HepG2 (cell line): ENCODE results near the gene ID4. TPM values are rescaled to one million over a fixed set of nuclear protein-coding genes. Genes with fewer than 3 reads are reported as not detected.

ENCODE experiments used
- ATAC-seq: fragments of 200-7000 bp; cut with Tn5 transposase; 3 replicates; pipeline ENCODE4 v1.9.1; 2020; ENCODE audit warnings: mild to moderate bottlenecking, moderate library complexity
- BruUV-seq: library from RNA; stranded (reverse); fragments of 400-500 nt; replicated peaks from 2 replicates; lab custom pipeline; 2021; lab: Mats Ljungman, UMichigan
- CTCF ChIA-PET: fragments of 300-600 bp; formaldehyde crosslinking; extraction: SDS; loops from one replicate; lab custom pipeline; 2021; ENCODE audit warnings: low total read pairs, inconsistent platforms, low intra/inter-chr PET ratio; lab: Yijun Ruan, JAX
- POLR2A ChIA-PET: fragments of 350-600 bp; sonication (Branson Sonifier 250); formaldehyde crosslinking; loops from one replicate; lab custom pipeline; 2020; ENCODE audit warnings: antibody characterized with exemption, inconsistent platforms; lab: Yijun Ruan, JAX
- DNase-seq: peaks from one replicate; pipeline ENCODE4 v3.0.0-alpha.2; 2015; ENCODE audit warnings: low spot score
- FAIRE-seq: peaks from 3 replicates; lab custom pipeline; 2011; peaks lifted over from hg19 to GRCh38; lab: Jason Lieb, UNC
- H2AFZ ChIP-seq: one replicate; pipeline ENCODE4 v1.6.1; 2011; ENCODE audit warnings: low read length, inconsistent platforms
- H3K27ac ChIP-seq: fragments of 300-600 bp; 3 replicates; pipeline ENCODE4 v1.8.0; 2011; ENCODE audit warnings: mixed run types, mild to moderate bottlenecking, mixed read lengths, low read length, inconsistent platforms; ENCODE audit not compliant: insufficient read depth; ENCODE audit errors: extremely low read length
- H3K27me3 ChIP-seq, 2 experiments: fragments of 200-600 bp in 1 of 2; 2 replicates in 1 of 2; 3 replicates in 1 of 2; pipeline versions ENCODE4 v1.6.0 to v1.8.0; 2011; ENCODE audit warnings: low read length in 2 of 2, mild to moderate bottlenecking in 2 of 2, moderate library complexity in 2 of 2, inconsistent platforms in 1 of 2; ENCODE audit not compliant: insufficient read depth in 2 of 2, control insufficient read depth in 1 of 2
- H3K36me3 ChIP-seq, 2 experiments: fragments of 200-600 bp in 1 of 2; replicated peaks in 1 of 2; 2 replicates in 1 of 2; 3 replicates in 1 of 2; pipeline versions ENCODE4 v1.5.1 to v1.8.0; 2011; ENCODE audit warnings: low read length in 2 of 2, inconsistent platforms in 1 of 2; ENCODE audit not compliant: insufficient read depth in 2 of 2, control insufficient read depth in 1 of 2
- H3K4me1 ChIP-seq: 2 replicates; pipeline ENCODE4 v1.5.1; 2012; ENCODE audit warnings: low read length, inconsistent platforms; ENCODE audit not compliant: insufficient read depth
- H3K4me2 ChIP-seq: 2 replicates; pipeline ENCODE4 v1.6.0; 2011; ENCODE audit warnings: low read depth, low read length, inconsistent platforms
- H3K4me3 ChIP-seq, 3 experiments: fragments of 200-600 bp in 1 of 3; sonication (generic), shearing (Covaris generic) in 1 of 3; replicated peaks in 1 of 3; 2 replicates each; pipeline ENCODE4 v1.5.1; 2011 to 2016; ENCODE audit warnings: low read length in 3 of 3, inconsistent platforms in 2 of 3, low read depth in 2 of 3, mild to moderate bottlenecking in 2 of 3, control low read depth in 1 of 3, mixed read lengths in 1 of 3; ENCODE audit not compliant: insufficient read depth in 1 of 3
- H3K79me2 ChIP-seq: one replicate; pipeline ENCODE4 v1.6.1; 2011; ENCODE audit warnings: low read length, inconsistent platforms; ENCODE audit not compliant: insufficient read depth
- H3K9ac ChIP-seq: 2 replicates; pipeline ENCODE4 v1.6.0; 2011; ENCODE audit warnings: mild to moderate bottlenecking, low read depth, low read length, inconsistent platforms; ENCODE audit not compliant: insufficient read depth
- H3K9me3 ChIP-seq: 2 replicates; pipeline ENCODE4 v1.5.1; 2012; ENCODE audit warnings: mild to moderate bottlenecking, low read length
- H4K20me1 ChIP-seq: 2 replicates; pipeline ENCODE4 v1.6.0; 2011; ENCODE audit warnings: inconsistent platforms, mild to moderate bottlenecking, low read length, moderate library complexity; ENCODE audit not compliant: insufficient read depth
- HHEX ChIP-seq: IDR thresholded peaks from 2 replicates; pipeline ENCODE4 v1.6.1; 2016; ENCODE audit warnings: control low read depth
- KDM1A ChIP-seq: IDR thresholded peaks from 2 replicates; pipeline ENCODE4 v1.6.1; 2016; ENCODE audit warnings: missing compliant biosample characterization
- MAFF ChIP-seq: IDR thresholded peaks from 2 replicates; pipeline ENCODE4 v1.6.1; 2011; ENCODE audit warnings: low read depth, low read length, improper control_type of control experiment
- MAFK ChIP-seq, 2 experiments: IDR thresholded peaks in 1 of 2; conservative IDR thresholded peaks in 1 of 2; 2 replicates each; pipeline ENCODE4 v1.6.1; 2011; ENCODE audit warnings: improper control_type of control experiment in 2 of 2, low read length in 2 of 2
- ONECUT2 ChIP-seq: sonication (generic); formaldehyde crosslinking; IDR thresholded peaks from 2 replicates; pipeline ENCODE4 v1.4.0; 2020; ENCODE audit warnings: missing genetic modification reagents
- PITX1 ChIP-seq: sonication (generic); formaldehyde crosslinking; IDR thresholded peaks from 2 replicates; pipeline ENCODE4 v1.5.1; 2020; ENCODE audit warnings: mild to moderate bottlenecking, missing genetic modification reagents
- POLR2G ChIP-seq: fragments of 200-400 bp; formaldehyde crosslinking; IDR thresholded peaks from 2 replicates; pipeline ENCODE4 v1.6.1; 2018; ENCODE audit warnings: mild to moderate bottlenecking, low read depth, low read length, moderate library complexity
- RARA ChIP-seq: IDR thresholded peaks from 2 replicates; pipeline ENCODE4 v1.6.1; 2016; ENCODE audit warnings: missing genetic modification reagents, missing compliant biosample characterization
- SKI ChIP-seq: fragments of 450-650 bp; IDR thresholded peaks from one replicate; pipeline ENCODE4 v1.6.1; 2018; ENCODE audit warnings: mild to moderate bottlenecking; ENCODE audit not compliant: partially characterized antibody
- SMARCE1 ChIP-seq: fragments of 450-650 bp; IDR thresholded peaks from 2 replicates; pipeline ENCODE4 v1.6.1; 2017; ENCODE audit warnings: borderline replicate concordance
- XBP1 ChIP-seq: sonication (generic); formaldehyde crosslinking; IDR thresholded peaks from 2 replicates; pipeline ENCODE4 v1.5.0; 2020; ENCODE audit warnings: missing genetic modification reagents
- ZC3H13 ChIP-seq: sonication (generic); formaldehyde crosslinking; IDR thresholded peaks from 2 replicates; pipeline ENCODE4 v1.8.1; 2023; ENCODE audit warnings: mild to moderate bottlenecking, missing genetic modification reagents, moderate library complexity
- ZNF10 ChIP-seq: sonication (generic); formaldehyde crosslinking; IDR thresholded peaks from 2 replicates; pipeline ENCODE4 v1.4.0; 2020; ENCODE audit warnings: mild to moderate bottlenecking, low read depth, missing genetic modification reagents, borderline replicate concordance
- ZNF776 ChIP-seq: sonication (generic); formaldehyde crosslinking; IDR thresholded peaks from 2 replicates; pipeline ENCODE4 v1.4.0; 2020; ENCODE audit warnings: mild to moderate bottlenecking, missing genetic modification reagents
- WGBS: methylation state at CpG from one replicate; pipeline ENCODE4 v1.1.6; 2017; ENCODE audit warnings: low lambda C conversion rate; 5-methylcytosine and 5-hydroxymethylcytosine counted together
- in situ Hi-C: cut with HindIII; loops from 2 replicates; pipeline ENCODE4 v1.10.0; 2017; ENCODE audit warnings: low pct_unique_long_range_greater_than_20kb; ENCODE audit not compliant: extremely low pct_ligation_motif_present
- intact Hi-C: fragments of 100-400 bp; cut with micrococcal nuclease; formaldehyde crosslinking; loops from one replicate; pipeline ENCODE4 v1.10.0; 2022; ENCODE audit not compliant: unreplicated experiment
- polyA plus RNA-seq, 8 experiments: library from polyadenylated mRNA; depleted of rRNA in 3 of 8; stranded (reverse) in 7 of 8; unstranded in 1 of 8; fragments of >200 nt; fragmentation: Illumina TruSeq in 4 of 8; extraction: Trizol in 4 of 8; gene quantifications; 2 replicates each; pipeline versions ENCODE4 v1.2.1 to v1.2.3, GENCODE V29; 2011 to 2016; ENCODE audit warnings: low read depth in 4 of 8, missing spikeins in 1 of 8, mixed read lengths in 1 of 8; ENCODE audit not compliant: insufficient read depth in 1 of 8
- total RNA-seq, 5 experiments: library from RNA; depleted of rRNA; stranded (reverse); fragments of >200 nt; fragmentation: Illumina TruSeq; extraction: Trizol; gene quantifications; 2 replicates each; pipeline ENCODE4 v1.2.3, GENCODE V29; 2016; ENCODE audit warnings: low read depth in 1 of 5
- TF ChIP-seq, protein P1 (sequence below): sonication (generic); formaldehyde crosslinking; IDR thresholded peaks from 2 replicates; pipeline ENCODE4 v1.4.0; 2020; ENCODE audit warnings: mild to moderate bottlenecking, missing genetic modification reagents
- TF ChIP-seq, protein P2 (sequence below): sonication (generic); formaldehyde crosslinking; IDR thresholded peaks from 2 replicates; pipeline ENCODE4 v1.4.0; 2020; ENCODE audit warnings: missing genetic modification reagents
- TF ChIP-seq, protein P3 (sequence below): IDR thresholded peaks from 2 replicates; pipeline ENCODE4 v1.6.1; 2016; ENCODE audit warnings: low read depth, borderline replicate concordance

The ID4 gene
- total and polyA plus RNA-seq, 2 of the 13 experiments (the other 11 are each of a cell fraction or from before 2014, with no cell fraction given): 0.20 to 0.44 TPM

DNA sequence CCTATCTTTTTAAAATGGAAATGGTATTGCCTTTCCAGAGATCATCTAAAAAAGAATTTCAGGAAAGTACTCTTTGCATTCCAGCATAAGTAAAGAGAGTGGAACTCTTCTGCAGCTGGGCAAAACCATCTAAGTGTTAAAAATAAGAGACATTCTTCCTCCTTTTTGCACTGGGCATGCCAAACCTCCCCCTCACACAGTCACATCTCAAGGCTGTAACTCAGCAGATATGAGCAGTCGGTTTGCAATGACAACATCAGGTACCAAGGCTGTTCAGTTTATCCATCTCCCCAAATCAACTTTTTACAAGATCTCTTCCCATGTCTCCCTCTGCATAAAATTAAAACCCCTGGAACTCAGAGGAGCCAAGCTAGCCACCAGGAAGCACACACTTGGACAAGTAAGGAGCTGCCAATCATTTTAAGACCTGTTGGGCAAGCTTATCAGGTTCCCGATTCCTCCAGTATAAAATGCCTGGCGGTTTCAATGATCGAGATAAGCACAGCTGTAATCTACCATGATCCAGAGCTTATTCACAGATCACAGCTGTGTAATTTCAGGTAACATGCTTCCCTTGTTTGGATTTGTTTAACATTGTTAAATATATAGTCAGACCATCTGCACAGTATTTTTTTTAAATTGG lies 23.2 kb downstream of the ID4 start (continued):
- TF ChIP-seq ONECUT2 (CRISPR knock-in tag) (no peak), SMARCE1 (no peak), XBP1 (CRISPR knock-in tag) (no peak)
- TF ChIP-seq, protein P1, sequence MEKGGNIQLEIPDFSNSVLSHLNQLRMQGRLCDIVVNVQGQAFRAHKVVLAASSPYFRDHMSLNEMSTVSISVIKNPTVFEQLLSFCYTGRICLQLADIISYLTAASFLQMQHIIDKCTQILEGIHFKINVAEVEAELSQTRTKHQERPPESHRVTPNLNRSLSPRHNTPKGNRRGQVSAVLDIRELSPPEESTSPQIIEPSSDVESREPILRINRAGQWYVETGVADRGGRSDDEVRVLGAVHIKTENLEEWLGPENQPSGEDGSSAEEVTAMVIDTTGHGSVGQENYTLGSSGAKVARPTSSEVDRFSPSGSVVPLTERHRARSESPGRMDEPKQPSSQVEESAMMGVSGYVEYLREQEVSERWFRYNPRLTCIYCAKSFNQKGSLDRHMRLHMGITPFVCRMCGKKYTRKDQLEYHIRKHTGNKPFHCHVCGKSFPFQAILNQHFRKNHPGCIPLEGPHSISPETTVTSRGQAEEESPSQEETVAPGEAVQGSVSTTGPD (CRISPR knock-in tag): no peak

DNA sequence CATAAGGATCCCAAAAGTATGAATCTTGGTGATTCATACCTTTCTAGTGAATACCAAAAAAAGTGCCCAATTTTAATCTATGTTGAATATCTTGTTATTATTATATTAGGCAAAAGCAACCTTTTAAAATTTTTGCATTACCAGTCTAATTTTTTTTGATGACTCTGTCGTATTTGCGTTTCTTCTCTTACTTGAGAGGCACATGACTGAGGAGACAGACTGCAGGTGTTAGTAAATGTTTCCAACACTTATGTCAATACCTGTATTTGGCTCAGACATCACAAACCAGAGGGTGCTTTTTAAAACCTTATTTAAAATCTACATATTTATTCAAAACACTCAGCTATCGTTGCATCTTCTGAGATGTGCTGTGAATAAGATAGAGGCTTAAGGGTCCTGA lies 27.1 kb downstream of the ID4 start:
- FAIRE-seq: no peak
- in situ Hi-C loops: loop anchor here (25.0 kb wide), 1 partner anchor 1277 kb away; no protein-coding TSS in a partner anchor
- H3K36me3 ChIP-seq: no peaks in the 10 kb centered on the region
- intact Hi-C loops: no loop called here
- no peaks in the 10 kb centered on the region for H4K20me1 ChIP-seq
- H3K79me2 ChIP-seq: no peaks in the 10 kb centered on the region
- H3K4me3 ChIP-seq: no peak overlapping the region
- BruUV-seq: no TSS peak
- no peak for TF ChIP-seq ZC3H13 (CRISPR knock-in tag)
- no peak for TF ChIP-seq POLR2G
- peak; percentile 65 for TF ChIP-seq MAFF
- no peak for TF ChIP-seq HHEX
- no peak for TF ChIP-seq PITX1
- TF ChIP-seq, protein P2, sequence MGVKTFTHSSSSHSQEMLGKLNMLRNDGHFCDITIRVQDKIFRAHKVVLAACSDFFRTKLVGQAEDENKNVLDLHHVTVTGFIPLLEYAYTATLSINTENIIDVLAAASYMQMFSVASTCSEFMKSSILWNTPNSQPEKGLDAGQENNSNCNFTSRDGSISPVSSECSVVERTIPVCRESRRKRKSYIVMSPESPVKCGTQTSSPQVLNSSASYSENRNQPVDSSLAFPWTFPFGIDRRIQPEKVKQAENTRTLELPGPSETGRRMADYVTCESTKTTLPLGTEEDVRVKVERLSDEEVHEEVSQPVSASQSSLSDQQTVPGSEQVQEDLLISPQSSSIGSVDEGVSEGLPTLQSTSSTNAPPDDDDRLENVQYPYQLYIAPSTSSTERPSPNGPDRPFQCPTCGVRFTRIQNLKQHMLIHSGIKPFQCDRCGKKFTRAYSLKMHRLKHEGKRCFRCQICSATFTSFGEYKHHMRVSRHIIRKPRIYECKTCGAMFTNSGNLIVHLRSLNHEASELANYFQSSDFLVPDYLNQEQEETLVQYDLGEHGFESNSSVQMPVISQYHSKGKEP (CRISPR knock-in tag): no peak
- TF ChIP-seq, protein P3, sequence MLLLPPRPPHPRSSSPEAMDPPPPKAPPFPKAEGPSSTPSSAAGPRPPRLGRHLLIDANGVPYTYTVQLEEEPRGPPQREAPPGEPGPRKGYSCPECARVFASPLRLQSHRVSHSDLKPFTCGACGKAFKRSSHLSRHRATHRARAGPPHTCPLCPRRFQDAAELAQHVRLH: no peak
- no peak for TF ChIP-seq ZNF10
- TF ChIP-seq KDM1A (CRISPR knock-in tag): no peak
- no peak for TF ChIP-seq ZNF776 (CRISPR knock-in tag)
- TF ChIP-seq MAFK (conservative IDR thresholded peaks at IDR 0.05 in 1 of 2, IDR thresholded peaks at IDR 0.05 in 1 of 2; ENCODE audit: low read length in 2 of 2): peak; percentile 43 to 67
- no peak for TF ChIP-seq SKI
- no peak for TF ChIP-seq RARA
- H3K9me3 ChIP-seq: no peaks in the 10 kb centered on the region
- H2AFZ ChIP-seq: no peak overlapping the region
- H3K27ac ChIP-seq: no peak overlapping the region
- H3K4me1 ChIP-seq: no peaks in the 10 kb centered on the region; the same call in 1 of the 2 replicates
- POLR2A ChIA-PET: no interaction called here
- 2% methylated on average over 3 of the region's 3 CpGs for WGBS
- no peak for DNase-seq
- H3K9ac ChIP-seq: no peak overlapping the region
- CTCF ChIA-PET: no interaction called here
- H3K4me2 ChIP-seq: no peak overlapping the region
- no peak for ATAC-seq
- H3K27me3 ChIP-seq: peaks cover 0 to 44% of the 10 kb centered on the region in 2 experiments; a peak in 2 of 5 replicates
